Esophagus squamous epithelium (tissue), 5 donors: ENCODE measurements around the gene CASP3. TPM values are rescaled to one million over a fixed set of nuclear protein-coding genes. Genes with fewer than 3 reads are reported as not detected.

Source experiments
- DNase-seq: peaks from one replicate; lab custom pipeline; 2025; lab: John Stamatoyannopoulos, UW
- H3K27ac ChIP-seq, 4 donors: fragments of 200-600 bp; sonication (generic); one replicate each; pipeline ENCODE4 v1.5.1; 2016 to 2019; ENCODE audit warnings: mild to moderate bottlenecking in 1 of 4
- H3K27me3 ChIP-seq, 4 donors: fragments of 200-600 bp; sonication (generic); 1 replicate in 3 of 4; 2 replicates in 1 of 4; pipeline versions ENCODE4 v1.5.1 to v1.6.0; 2017 to 2021; ENCODE audit warnings: antibody characterized with exemption in 1 of 4
- H3K36me3 ChIP-seq, 3 donors: fragments of 200-600 bp; sonication (generic); one replicate each; pipeline ENCODE4 v1.5.1; 2016 to 2019
- H3K4me1 ChIP-seq, 3 donors: fragments of 200-600 bp; sonication (generic); one replicate each; pipeline ENCODE4 v1.5.1; 2017 to 2019
- H3K4me3 ChIP-seq, 4 donors: fragments of 200-600 bp; sonication (generic); 1 replicate in 3 of 4; 2 replicates in 1 of 4; pipeline ENCODE4 v1.5.1; 2016 to 2019; ENCODE audit warnings: mild to moderate bottlenecking in 2 of 4, moderate library complexity in 1 of 4
- H3K9me3 ChIP-seq, 3 donors: fragments of 200-600 bp; sonication (generic); one replicate each; pipeline ENCODE4 v1.5.1; 2016 to 2019
- POLR2A ChIP-seq, 4 donors: fragments of 450-650 bp; IDR thresholded peaks; one replicate each; pipeline ENCODE4 v1.6.1; 2017; ENCODE audit warnings: antibody characterized with exemption in 4 of 4, mild to moderate bottlenecking in 4 of 4, moderate library complexity in 3 of 4
- WGBS, 2 donors: methylation state at CpG; one replicate each; pipeline ENCODE4 v1.1.5; 2018; 5-methylcytosine and 5-hydroxymethylcytosine counted together
- intact Hi-C: fragments of 100-400 bp; cut with DNase I; formaldehyde crosslinking; loops from one replicate; pipeline ENCODE4 v1.15.0; 2022
- total RNA-seq, 4 donors: library from RNA; depleted of rRNA; stranded (reverse); fragments of >200 nt; gene quantifications; one replicate each; pipeline ENCODE4 v1.1.0, GENCODE V29; 2016
- TF ChIP-seq, protein P1 (sequence below), 6 experiments: fragments of 450-650 bp in 4 of 6; fragments of 200-600 bp in 2 of 6; sonication (generic) in 2 of 6; IDR thresholded peaks; one replicate each; pipeline ENCODE4 v1.5.1; 2016 to 2019; ENCODE audit warnings: antibody characterized with exemption in 6 of 6, mild to moderate bottlenecking in 4 of 6, moderate library complexity in 4 of 6
- donor health status: DM: yes; HTN: yes; CAD: no.

CASP3 gene
- total RNA-seq, 4 donors from 2014 or later, result 22.9 to 48.0 (median 28.5) TPM

- no peak for DNase-seq
- 85 to 88% methylated on average over 1 of the region's 1 CpG for WGBS, 2 donors
- Histone ChIP-seq H3K4me1 (peaks cover 0 to 30% (median 0%) of the 10 kb centered on the region in 3 donors), H3K27me3 (no peaks in the 10 kb centered on the region), H3K27ac (peak overlapping the region in 2 of 4 donors; percentile 68 to 72), H3K36me3 (peaks cover 0 to 17% (median 0%) of the 10 kb centered on the region in 3 donors), H3K4me3 (no peak overlapping the region), H3K9me3 (no peaks in the 10 kb centered on the region)
- intact Hi-C loops, result no loop called here
- no peak for TF ChIP-seq POLR2A (IDR thresholded peaks at IDR 0.05)
- TF ChIP-seq, protein P1, sequence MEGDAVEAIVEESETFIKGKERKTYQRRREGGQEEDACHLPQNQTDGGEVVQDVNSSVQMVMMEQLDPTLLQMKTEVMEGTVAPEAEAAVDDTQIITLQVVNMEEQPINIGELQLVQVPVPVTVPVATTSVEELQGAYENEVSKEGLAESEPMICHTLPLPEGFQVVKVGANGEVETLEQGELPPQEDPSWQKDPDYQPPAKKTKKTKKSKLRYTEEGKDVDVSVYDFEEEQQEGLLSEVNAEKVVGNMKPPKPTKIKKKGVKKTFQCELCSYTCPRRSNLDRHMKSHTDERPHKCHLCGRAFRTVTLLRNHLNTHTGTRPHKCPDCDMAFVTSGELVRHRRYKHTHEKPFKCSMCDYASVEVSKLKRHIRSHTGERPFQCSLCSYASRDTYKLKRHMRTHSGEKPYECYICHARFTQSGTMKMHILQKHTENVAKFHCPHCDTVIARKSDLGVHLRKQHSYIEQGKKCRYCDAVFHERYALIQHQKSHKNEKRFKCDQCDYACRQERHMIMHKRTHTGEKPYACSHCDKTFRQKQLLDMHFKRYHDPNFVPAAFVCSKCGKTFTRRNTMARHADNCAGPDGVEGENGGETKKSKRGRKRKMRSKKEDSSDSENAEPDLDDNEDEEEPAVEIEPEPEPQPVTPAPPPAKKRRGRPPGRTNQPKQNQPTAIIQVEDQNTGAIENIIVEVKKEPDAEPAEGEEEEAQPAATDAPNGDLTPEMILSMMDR (IDR thresholded peaks at IDR 0.05), result no peak
These were observed 32.7 kb upstream of the CASP3 start for GRCh38 chr4:184681916-184682315.

GRCh38 chr4:184680698-184681097, 31.5 kb upstream of the CASP3 start:
- 41 to 53% methylated on average over 9 of the region's 9 CpGs for WGBS, 2 donors
- Histone ChIP-seq H3K9me3 (no peaks in the 10 kb centered on the region), H3K27me3 (no peaks in the 10 kb centered on the region), H3K36me3 (peaks cover 0 to 9% (median 0%) of the 10 kb centered on the region in 3 donors), H3K27ac (peak overlapping the region; percentile 7 to 72 (median 54)), H3K4me1 (peaks cover 0 to 30% (median 0%) of the 10 kb centered on the region in 3 donors), H3K4me3 (no peak overlapping the region)
- intact Hi-C loops, result no loop called here
- TF ChIP-seq, protein P1 (IDR thresholded peaks at IDR 0.05), result no peak
- TF ChIP-seq POLR2A (IDR thresholded peaks at IDR 0.05), result no peak
- no peak for DNase-seq

GRCh38 chr4:184675821-184676492, 26.7 kb upstream of the CASP3 start:
- H3K9me3 ChIP-seq, result no peaks in the 10 kb centered on the region
- no peaks in the 10 kb centered on the region for H3K27me3 ChIP-seq
- H3K27ac ChIP-seq, result no peak overlapping the region
- 78 to 90% methylated on average over 3 of the region's 3 CpGs for WGBS, 2 donors
- peaks cover 0 to 18% (median 0%) of the 10 kb centered on the region in 3 donors for H3K4me1 ChIP-seq
- DNase-seq, result no peak
- intact Hi-C loops, result no loop called here
- no peak overlapping the region for H3K4me3 ChIP-seq
- TF ChIP-seq, protein P1 (IDR thresholded peaks at IDR 0.05), result no peak
- no peak for TF ChIP-seq POLR2A (IDR thresholded peaks at IDR 0.05)
- peaks cover 0 to 41% (median 8%) of the 10 kb centered on the region in 3 donors for H3K36me3 ChIP-seq

- no peaks in the 10 kb centered on the region for H3K27me3 ChIP-seq
- 92 to 97% methylated on average over 5 of the region's 5 CpGs for WGBS, 2 donors
- H3K4me3 ChIP-seq, result no peak overlapping the region
- H3K9me3 ChIP-seq, result no peaks in the 10 kb centered on the region
- H3K4me1 ChIP-seq, result peaks cover 0 to 15% (median 0%) of the 10 kb centered on the region in 3 donors
- no peak overlapping the region for H3K27ac ChIP-seq
- no peak for DNase-seq
- peaks cover 0 to 49% (median 8%) of the 10 kb centered on the region in 3 donors for H3K36me3 ChIP-seq
- TF ChIP-seq, protein P1 (IDR thresholded peaks at IDR 0.05), result no peak
- no peak for TF ChIP-seq POLR2A (IDR thresholded peaks at IDR 0.05)
- intact Hi-C loops, result no loop called here
These were observed 25.8 kb upstream of the CASP3 start for GRCh38 chr4:184675018-184675417.

- Histone ChIP-seq H3K4me1 (peaks cover 0 to 21% (median 0%) of the 10 kb centered on the region in 3 donors), H3K36me3 (peaks cover 0 to 50% (median 8%) of the 10 kb centered on the region in 3 donors), H3K27me3 (no peaks in the 10 kb centered on the region), H3K9me3 (no peaks in the 10 kb centered on the region), H3K27ac (no peak overlapping the region), H3K4me3 (no peak overlapping the region)
- WGBS, 2 donors, result 87 to 95% methylated on average over 3 to 4 of the region's 4 CpGs
- intact Hi-C loops, result no loop called here
- TF ChIP-seq POLR2A (IDR thresholded peaks at IDR 0.05), result no peak
- TF ChIP-seq, protein P1 (IDR thresholded peaks at IDR 0.05), result no peak
- no peak for DNase-seq
These were observed 24.8 kb upstream of the CASP3 start for GRCh38 chr4:184674011-184674410.
